KOPT-K1 (cell line): Measurements from ENCODE around the gene PPIE.

Experiments
- H3K27ac ChIP-seq: fragments of 200-600 bp; sonication (generic); 2 replicates; pipeline ENCODE4 v1.5.1; 2016; ENCODE audit warnings: antibody characterized with exemption, mild to moderate bottlenecking, low read depth, low read length; ENCODE audit not compliant: poor library complexity, severe bottlenecking
- H3K36me3 ChIP-seq: fragments of 200-600 bp; sonication (generic); 2 replicates; pipeline ENCODE4 v1.5.1; 2017; ENCODE audit warnings: antibody characterized with exemption, mild to moderate bottlenecking, low read length, moderate library complexity; ENCODE audit not compliant: insufficient read depth
- H3K9me3 ChIP-seq: fragments of 200-600 bp; sonication (generic); 2 replicates; pipeline ENCODE4 v1.5.1; 2017; ENCODE audit warnings: antibody characterized with exemption, low read length, mild to moderate bottlenecking; ENCODE audit not compliant: insufficient read depth, poor library complexity, severe bottlenecking

PPIE gene

DNA sequence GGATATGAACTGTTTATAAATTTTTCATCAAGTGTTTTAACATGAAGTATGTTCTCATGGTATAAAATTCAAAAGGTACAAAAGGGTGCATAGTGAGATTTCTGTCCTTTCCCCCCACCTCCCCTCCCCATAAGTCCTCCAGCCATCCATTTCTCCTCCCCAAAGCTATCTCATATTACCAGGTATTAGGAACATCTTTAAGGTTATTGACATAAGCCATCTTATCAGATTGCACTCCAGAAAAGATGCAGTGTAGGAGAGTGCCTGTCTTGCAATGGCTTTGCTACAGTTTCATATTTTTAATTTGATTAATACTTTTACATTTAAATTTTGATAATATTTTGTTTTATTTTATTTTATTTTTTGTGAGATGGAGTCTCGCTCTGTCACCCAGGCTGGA is 33.9 kb upstream of the PPIE start:
- Histone ChIP-seq H3K27ac (no peak overlapping the region), H3K36me3 (no peaks in the 10 kb centered on the region), H3K9me3 (no peaks in the 10 kb centered on the region)

DNA sequence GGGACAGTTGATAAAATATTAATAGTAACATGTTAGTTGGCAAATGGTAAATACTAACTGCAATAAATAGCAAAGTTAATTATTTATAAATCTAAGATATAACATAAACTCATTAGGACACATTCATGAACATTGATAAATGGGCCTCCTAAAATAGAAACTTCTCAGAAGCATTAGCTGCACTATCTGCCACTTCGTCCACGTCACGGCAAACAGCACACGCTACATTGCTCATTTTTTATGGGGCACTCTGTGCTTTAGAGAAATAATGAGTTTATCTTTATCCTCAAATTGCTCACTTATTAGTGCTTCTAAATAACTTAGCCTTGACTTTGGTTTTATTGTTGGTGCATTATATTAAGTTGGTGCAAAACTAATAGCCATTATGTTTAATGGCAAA is 31.2 kb upstream of the PPIE start:
- H3K27ac ChIP-seq: no peak overlapping the region
- no peaks in the 10 kb centered on the region for H3K36me3 ChIP-seq
- H3K9me3 ChIP-seq: no peaks in the 10 kb centered on the region

DNA sequence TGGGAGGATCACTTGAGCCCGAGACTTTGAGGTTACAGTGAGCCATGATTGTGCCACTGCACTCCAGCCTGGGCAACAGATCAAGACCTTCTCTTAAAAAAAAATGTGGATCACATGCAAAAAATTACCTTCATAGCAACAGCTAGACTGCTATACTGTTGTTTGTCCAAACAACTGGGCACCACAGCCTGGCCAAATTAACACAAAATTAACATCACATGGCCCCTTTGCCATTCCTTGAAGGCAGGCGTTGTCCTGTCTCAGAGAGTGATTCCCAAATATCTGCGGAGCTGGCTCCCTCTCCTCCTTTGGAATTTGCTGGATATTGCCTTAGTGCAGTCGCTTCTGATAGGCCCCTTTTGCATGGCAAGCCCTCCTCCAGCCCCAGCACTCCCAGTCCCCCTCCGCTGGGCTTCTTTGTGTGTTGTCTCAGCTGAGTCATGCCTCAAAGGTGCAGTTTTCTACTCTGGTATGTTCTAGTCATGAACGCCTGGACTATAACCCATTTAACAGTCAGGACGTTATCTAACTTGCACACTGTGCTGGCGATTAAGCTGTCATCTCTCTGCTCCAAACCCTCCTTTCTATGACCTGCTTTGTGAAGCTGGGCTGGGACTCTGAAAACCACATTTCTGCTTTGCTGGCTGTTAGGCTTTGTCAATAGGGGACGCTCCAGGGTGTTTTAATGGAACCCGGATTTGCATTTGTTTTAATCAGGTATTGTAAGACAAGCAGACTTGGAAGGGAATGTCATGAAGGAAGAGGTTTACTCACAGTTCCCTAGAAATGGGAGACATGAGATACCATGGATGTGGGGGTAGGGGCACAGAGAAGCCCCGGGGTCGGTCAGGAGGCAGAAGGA is 27.3 kb upstream of the PPIE start:
- Histone ChIP-seq H3K9me3 (no peaks in the 10 kb centered on the region), H3K27ac (no peak overlapping the region), H3K36me3 (no peaks in the 10 kb centered on the region)

DNA sequence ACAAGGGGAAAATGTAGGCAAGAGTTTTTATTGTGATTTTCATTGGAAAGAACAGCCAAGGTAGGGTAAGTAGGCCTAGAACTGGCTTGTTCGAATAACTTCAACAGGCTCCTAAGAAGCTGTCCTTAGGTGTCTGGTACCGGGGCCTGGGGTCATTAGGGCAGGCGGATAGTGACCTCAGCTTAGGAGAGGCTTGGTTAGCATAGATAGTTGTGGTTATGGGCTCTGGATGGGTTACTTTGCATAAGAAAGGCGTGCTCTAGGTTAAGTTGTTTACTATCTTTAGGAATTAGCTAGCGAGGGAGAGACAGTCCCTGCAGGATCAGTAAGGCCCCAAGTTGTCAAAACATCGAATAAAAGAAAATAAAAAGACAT is 26.7 kb upstream of the PPIE start:
- Histone ChIP-seq H3K36me3 (no peaks in the 10 kb centered on the region), H3K9me3 (no peaks in the 10 kb centered on the region), H3K27ac (no peak overlapping the region)

DNA sequence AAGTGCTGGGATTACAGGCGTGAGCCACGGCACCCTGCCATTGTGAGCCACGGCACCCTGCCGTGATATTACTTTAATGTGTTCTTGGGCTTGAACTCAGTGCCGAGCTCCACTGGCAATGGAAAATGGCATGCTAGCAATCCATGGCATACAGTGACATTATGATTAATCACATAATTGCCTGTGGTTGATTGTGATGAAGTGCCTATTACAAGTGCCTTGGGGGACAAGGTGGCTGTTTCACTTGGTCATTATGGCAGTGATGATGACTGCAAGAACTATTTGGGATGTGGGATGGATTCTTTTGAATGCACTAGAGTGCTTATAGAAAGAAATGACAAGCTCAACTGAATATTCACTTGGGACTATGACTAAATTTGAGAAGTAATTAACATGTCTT is 25.1 kb upstream of the PPIE start:
- Histone ChIP-seq H3K36me3 (no peaks in the 10 kb centered on the region), H3K27ac (no peak overlapping the region), H3K9me3 (no peaks in the 10 kb centered on the region)

DNA sequence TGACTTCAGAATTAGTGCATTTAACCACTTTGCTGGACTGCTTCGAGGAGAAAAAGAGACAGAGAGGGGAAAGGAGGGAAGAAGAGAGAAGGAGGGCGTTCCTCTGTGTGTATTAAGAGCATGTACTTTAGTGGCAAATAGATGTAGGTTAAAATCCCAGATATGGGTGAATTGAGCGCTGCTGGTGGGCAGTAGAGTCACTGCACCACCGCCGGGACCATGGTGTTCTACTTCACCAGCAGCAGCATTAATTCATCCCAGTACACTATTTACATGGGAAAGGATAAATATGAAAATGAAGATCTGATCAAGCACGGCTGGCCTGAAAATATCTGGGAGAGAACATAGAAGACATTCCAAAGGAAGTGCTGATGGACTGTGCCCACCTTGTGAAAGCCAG is 20.9 kb upstream of the PPIE start:
- no peak overlapping the region for H3K27ac ChIP-seq
- H3K36me3 ChIP-seq: no peaks in the 10 kb centered on the region
- no peaks in the 10 kb centered on the region for H3K9me3 ChIP-seq

DNA sequence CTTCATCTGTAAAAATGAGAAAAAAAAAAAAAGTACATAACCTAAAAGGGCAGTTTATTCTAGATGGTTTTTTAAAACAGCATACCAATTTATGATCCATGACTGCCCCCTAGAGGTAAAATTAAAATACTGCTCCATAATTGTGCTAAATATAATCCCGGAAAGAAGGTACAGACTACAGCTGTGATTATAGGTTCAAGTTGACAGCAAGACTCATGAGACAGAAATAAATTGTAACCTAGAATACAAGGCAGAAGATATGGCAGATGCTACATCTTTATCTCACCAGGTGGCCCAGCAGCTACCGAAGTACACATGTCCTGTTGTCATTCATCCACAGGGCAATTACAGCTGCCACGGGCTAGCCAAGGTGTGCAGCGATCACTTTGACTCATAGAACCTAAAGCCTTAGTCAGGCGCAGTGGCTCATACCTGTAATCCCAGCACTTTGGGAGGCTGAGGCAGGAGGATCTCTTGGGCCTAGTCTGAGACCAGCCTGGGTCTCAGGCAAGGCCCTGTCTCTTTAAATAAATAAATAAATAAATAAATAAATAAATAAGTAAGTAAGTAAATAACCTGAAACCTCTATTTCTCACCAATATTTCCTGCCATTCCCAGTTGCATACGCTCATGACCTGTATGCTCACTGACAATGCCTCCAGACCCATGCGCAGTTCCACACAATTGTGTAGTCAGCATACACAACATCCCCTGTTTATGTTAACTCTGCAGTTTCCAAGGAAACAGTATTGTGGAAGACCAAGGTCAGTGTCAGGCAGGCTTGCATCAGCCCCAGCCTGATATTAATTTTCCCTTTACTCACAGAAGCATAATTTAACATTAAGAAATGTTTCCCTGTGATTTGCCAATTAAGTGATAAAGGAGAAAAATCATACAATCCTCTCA is 18.3 kb upstream of the PPIE start:
- H3K9me3 ChIP-seq: no peaks in the 10 kb centered on the region
- no peaks in the 10 kb centered on the region for H3K36me3 ChIP-seq
- no peak overlapping the region for H3K27ac ChIP-seq

DNA sequence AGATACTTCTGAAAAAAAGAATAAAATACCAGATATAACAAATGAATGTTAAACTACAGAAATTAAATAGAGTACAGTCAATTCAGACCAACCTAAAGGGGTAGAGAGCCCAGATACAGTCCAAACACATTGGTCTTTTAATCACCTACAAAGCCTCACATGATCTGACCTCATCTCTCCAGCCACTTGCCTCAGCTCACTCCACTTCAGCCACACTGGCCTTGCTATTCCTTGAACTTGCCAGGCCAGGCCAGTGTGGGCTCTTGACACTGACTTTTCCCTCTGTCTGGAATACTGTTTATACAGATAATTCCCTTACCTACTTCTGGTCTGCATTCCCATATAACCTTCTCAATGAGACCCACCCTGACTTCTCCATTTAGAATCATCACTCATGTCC is 17.0 kb upstream of the PPIE start:
- H3K27ac ChIP-seq: no peak overlapping the region
- H3K9me3 ChIP-seq: no peaks in the 10 kb centered on the region
- H3K36me3 ChIP-seq: no peaks in the 10 kb centered on the region

DNA sequence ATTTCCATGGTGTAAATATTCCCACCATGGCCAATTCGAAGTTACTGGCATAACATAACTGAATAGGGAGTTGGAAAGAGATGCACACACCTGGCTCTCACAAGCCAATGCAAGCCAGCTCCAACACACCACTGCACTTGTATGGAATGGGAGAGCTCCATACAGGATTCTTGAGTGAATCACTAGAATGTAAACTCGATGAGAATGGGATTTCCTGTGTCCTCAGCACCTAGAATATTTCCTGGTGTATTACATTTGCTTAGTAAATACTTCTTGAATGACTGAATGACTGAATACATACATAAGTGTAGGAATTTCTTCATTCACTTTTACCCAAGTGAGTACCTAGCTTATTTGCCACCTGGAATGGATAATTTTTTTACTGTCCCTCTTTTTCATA is 16.2 kb upstream of the PPIE start:
- Histone ChIP-seq H3K9me3 (no peaks in the 10 kb centered on the region), H3K27ac (no peak overlapping the region)

DNA sequence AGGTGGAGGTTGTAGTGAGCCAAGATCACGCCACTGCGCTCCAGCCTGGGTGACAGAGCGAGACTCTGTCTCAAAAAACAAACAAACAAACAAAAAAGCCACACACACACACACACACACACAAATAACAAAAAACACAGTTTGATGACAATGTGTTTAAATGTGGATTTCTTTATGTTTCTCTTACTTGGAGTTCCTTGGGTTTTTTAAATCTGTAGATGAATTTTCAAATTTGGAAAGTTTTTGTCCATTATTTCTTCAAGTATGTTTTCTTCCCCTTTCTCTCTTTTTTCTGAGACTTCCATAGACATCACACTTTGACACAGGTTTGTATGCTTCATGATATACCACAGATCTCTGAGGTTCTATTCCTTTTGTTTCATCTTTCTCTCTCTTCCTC is 12.1 kb upstream of the PPIE start:
- Histone ChIP-seq H3K36me3 (no peaks in the 10 kb centered on the region), H3K9me3 (no peaks in the 10 kb centered on the region), H3K27ac (no peak overlapping the region)

More for the DNA sequence above, 16.2 kb upstream of the PPIE start:
- H3K36me3 ChIP-seq: no peaks in the 10 kb centered on the region

DNA sequence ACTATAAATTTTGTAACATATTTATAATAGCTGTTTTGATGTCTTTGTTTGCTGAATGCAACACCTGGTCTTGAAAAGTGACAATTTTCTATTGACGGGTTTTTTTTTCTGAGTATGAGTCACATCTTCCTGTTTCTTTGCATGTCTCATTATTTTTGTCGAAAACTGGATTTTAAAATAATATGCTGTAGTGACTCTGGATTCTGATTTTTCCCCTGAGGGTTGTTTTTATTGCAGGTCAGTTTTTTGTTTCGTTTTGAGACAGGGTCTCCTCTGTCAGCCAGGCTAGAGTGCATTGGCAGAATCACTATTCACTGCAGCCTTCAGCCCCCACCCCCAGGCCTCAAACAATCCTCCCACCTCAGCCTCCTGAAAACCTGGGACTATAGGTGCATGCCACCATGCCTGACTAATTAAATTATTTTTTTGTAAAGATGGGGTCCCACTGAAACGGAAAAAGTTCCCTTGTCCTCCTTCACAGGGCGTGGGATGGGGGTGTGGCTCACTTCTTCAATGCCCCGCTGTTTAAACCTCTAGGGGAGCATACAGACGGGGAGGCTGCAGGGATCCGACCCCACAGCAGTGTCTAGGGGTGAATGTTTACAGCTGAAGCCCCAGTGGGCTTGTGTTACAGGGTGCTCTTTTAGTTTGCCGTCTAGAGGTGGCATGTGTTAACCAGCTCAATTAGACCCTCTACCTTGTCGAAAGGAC is 11.3 kb upstream of the PPIE start:
- Histone ChIP-seq H3K9me3 (no peaks in the 10 kb centered on the region), H3K27ac (no peak overlapping the region), H3K36me3 (no peaks in the 10 kb centered on the region)

DNA sequence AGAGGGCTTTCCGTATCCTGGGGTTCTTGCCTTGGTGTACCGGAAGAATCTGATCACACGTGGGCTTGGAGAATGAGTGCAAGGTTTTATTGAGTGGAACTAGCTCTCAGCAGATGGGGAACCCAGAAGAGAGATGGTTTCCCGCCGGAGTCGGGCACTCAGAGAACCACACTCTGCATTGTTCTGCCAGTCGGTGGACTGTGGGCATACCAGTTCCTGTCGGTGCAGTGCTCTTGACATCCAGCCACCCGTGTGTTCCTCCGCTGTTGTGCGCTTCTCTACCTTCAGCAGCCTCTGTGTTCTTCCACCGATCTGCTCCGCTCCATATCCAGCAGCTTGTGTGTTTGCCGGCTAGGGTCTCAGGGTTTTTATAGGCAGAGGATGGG is 10.8 kb upstream of the PPIE start:
- H3K36me3 ChIP-seq: no peaks in the 10 kb centered on the region
- H3K9me3 ChIP-seq: no peaks in the 10 kb centered on the region
- no peak overlapping the region for H3K27ac ChIP-seq

DNA sequence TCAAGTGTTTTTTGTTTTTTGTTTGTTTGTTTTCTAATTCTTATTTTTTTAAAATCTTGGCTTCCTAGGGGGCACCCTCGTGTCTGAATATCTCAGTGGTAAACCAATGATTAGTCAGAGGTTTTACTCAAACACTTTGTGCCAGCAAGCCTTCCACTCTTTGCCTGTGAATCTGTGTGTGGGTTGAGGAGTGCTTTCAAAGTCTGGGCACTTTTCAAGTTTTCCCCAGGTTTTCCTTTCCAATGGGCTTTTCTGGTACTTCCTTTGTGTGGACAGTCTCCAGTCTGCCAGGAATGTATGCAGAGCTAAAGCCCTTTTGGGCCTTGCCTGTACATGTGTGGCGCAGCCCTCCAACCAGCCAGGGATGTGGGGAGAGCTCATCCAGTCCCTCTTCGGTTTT is 9.7 kb upstream of the PPIE start:
- Histone ChIP-seq H3K36me3 (no peaks in the 10 kb centered on the region), H3K9me3 (no peaks in the 10 kb centered on the region), H3K27ac (no peak overlapping the region)

DNA sequence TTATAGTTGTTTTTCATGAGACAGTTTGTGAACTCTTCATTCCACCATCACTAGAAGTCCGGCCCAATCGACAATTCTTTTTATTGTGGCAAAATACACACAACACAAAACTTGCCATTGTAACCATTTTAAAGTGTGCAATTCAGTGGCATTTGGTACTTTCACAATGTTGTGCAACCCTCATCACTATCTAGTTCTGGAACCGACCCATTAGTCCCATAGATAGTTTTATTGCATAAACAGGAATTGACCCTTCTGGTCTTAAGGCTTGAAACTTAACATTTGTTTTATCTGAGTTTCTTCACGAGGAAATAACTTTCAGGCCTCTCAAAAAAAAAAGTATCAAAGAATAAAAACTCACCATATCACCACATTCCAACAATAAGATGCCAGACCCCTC is 8.8 kb upstream of the PPIE start:
- Histone ChIP-seq H3K36me3 (no peaks in the 10 kb centered on the region), H3K27ac (no peak overlapping the region), H3K9me3 (no peaks in the 10 kb centered on the region)

DNA sequence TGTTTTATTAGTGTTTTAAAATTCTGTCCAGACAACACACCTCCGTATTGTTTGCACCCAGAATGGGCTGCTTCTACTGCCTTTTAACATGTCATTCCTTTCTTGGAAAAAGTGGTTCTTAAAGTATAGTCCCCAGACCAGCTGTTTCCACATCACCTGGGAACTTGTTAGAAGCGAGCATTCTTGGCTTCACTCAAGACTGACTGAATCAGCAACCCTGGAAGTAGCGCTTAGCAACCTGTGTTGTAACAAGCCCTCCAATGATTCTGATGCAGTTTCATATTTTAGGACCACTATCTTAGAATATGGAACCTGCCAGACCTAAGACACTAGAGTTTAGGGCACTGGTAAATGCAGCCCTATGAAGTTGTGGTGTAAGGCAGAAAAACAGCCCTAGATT is 6.0 kb upstream of the PPIE start:
- no peaks in the 10 kb centered on the region for H3K9me3 ChIP-seq
- no peaks in the 10 kb centered on the region for H3K36me3 ChIP-seq
- H3K27ac ChIP-seq: no peak overlapping the region
